ENCODE measurements around the gene ABCC4. TPM values are rescaled to one million over a fixed set of nuclear protein-coding genes. Genes with fewer than 3 reads are reported as not detected.

Gene ABCC4
- total and polyA plus RNA-seq, 2 of the 13 experiments (the other 11 are each of a cell fraction or from before 2014, with no cell fraction given): 4.2 to 11.3 TPM

DNA sequence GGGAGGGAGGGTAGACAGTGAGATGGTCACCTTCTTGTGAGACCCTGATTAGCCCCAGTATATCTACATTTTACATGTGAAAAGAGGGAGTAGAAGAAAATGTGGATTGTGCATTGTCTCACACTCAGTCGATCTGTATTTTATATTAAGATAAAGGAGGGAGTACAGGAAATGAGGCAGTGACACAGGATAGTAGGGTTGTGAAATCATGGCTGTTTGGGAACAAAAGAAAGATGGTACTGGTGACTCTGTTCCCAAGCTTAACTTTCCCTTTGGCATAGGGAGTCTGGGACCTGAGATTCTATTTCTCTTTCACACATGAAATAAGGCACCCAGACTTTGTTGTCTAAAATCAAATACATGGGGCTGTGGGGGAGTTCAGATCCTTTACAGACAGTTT is 194.7 kb downstream of the ABCC4 start (continued):
- no peak for TF ChIP-seq SIN3A (IDR thresholded peaks at IDR 0.05; ENCODE audit: borderline replicate concordance, low read depth, low read length)
- TF ChIP-seq ZNF556 (CRISPR knock-in tag; IDR thresholded peaks at IDR 0.05; ENCODE audit: borderline replicate concordance): no peak
- TF ChIP-seq KMT2B (CRISPR knock-in tag; IDR thresholded peaks at IDR 0.05): no peak
- no peak for TF ChIP-seq ZNF317 (CRISPR knock-in tag; IDR thresholded peaks at IDR 0.05)
- TF ChIP-seq, protein P1, sequence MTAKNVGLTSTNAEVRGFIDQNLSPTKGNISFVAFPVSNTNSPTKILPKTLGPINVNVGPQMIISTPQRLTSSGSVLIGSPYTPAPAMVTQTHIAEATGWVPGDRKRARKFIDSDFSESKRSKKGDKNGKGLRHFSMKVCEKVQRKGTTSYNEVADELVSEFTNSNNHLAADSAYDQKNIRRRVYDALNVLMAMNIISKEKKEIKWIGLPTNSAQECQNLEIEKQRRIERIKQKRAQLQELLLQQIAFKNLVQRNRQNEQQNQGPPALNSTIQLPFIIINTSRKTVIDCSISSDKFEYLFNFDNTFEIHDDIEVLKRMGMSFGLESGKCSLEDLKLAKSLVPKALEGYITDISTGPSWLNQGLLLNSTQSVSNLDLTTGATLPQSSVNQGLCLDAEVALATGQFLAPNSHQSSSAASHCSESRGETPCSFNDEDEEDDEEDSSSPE (CRISPR knock-in tag; IDR thresholded peaks at IDR 0.05): no peak
- no peak for TF ChIP-seq ZNF367 (CRISPR knock-in tag; IDR thresholded peaks at IDR 0.05; ENCODE audit: borderline replicate concordance)

DNA sequence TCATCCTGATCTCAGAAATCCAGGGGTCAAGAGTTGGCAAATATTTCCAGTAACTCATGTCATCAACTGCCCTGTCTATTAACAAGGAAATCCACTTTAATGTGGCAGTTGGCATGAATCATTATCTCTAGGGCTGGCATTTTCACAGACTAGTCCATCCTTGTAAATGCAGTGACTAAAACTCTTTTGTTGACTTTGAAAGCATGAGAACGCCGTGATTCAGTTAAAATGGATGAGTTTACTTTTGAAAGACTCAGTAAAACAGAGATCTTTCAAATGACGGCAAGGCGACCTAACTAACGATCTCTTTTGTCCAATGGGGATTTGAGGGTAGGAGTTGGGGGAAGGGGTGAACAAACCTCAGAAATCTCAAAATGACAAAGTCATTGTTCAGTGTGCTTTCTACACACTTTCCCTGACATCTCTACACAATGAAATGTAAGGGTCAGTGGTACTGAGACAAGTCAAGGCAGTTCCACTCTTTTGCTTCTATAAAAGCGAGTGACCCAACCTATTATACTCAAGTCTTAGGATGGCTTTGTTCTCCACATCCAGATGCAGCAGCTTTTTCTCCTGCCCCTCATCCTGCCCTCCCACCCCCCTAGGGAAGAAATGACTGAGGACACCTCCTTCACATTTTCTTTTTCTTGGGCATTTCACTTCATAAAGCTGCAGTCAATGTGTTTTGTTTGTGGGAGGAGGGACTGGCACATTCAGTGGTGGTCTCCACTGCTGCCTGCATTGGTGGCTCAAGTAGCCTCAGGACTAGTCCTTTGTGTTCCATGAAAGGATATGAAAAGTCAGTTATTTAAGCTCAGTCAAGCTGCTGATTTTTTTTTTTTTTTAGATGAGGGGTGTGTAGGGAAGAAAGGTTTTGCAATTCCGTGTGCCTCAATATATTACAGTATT is 200.5 kb downstream of the ABCC4 start:
- H3K27ac ChIP-seq (ENCODE audit: extremely low read length, insufficient read depth, low read length): no peak overlapping the region
- H3K4me1 ChIP-seq (ENCODE audit: insufficient read depth, low read length): no peaks in the 10 kb centered on the region
- no peaks in the 10 kb centered on the region for H3K27me3 ChIP-seq (ENCODE audit: control insufficient read depth in 1 of 2, insufficient read depth in 2 of 2, low read length in 2 of 2)
- CTCF ChIA-PET (ENCODE audit: low intra/inter-chr PET ratio, low total read pairs): no interaction called here
- intact Hi-C loops (cut with micrococcal nuclease; ENCODE audit: unreplicated experiment): no loop called here
- no peak overlapping the region for H3K4me2 ChIP-seq (ENCODE audit: low read depth, low read length)
- ATAC-seq: no peak
- BruUV-seq (replicated peaks): no TSS peak
- WGBS (ENCODE audit: low lambda C conversion rate): 81% methylated on average over 7 of the region's 7 CpGs
- no peaks in the 10 kb centered on the region for H3K36me3 ChIP-seq (replicated peaks in 1 of 2; ENCODE audit: control insufficient read depth in 1 of 2, insufficient read depth in 2 of 2, low read length in 2 of 2)
- no peak for FAIRE-seq
- H3K79me2 ChIP-seq (ENCODE audit: insufficient read depth, low read length): no peaks in the 10 kb centered on the region
- no peak overlapping the region for H3K9ac ChIP-seq (ENCODE audit: insufficient read depth, low read depth, low read length)
- DNase-seq (ENCODE audit: low spot score): peak; percentile 41
- TF ChIP-seq, protein P2, sequence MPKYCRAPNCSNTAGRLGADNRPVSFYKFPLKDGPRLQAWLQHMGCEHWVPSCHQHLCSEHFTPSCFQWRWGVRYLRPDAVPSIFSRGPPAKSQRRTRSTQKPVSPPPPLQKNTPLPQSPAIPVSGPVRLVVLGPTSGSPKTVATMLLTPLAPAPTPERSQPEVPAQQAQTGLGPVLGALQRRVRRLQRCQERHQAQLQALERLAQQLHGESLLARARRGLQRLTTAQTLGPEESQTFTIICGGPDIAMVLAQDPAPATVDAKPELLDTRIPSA (CRISPR knock-in tag; IDR thresholded peaks at IDR 0.05; ENCODE audit: borderline replicate concordance): no peak
- 0 out of 4 replicates have a peak, but pooled peaks of 1 of the 2 experiments have one; percentile 11 for TF ChIP-seq EP300 (IDR thresholded peaks at IDR 0.05; ENCODE audit: low read depth in 2 of 2, low read length in 2 of 2)
- no peak for TF ChIP-seq EP300 (CRISPR knock-in tag; IDR thresholded peaks at IDR 0.05; ENCODE audit: borderline replicate concordance)
- no peaks in the 10 kb centered on the region for H3K9me3 ChIP-seq (ENCODE audit: low read length)
- no peak overlapping the region for H3K4me3 ChIP-seq (replicated peaks in 1 of 3; ENCODE audit: insufficient read depth in 1 of 3, low read depth in 2 of 3, low read length in 3 of 3)
- H4K20me1 ChIP-seq (ENCODE audit: insufficient read depth, low read length): no peaks in the 10 kb centered on the region
- no peak overlapping the region for H2AFZ ChIP-seq (ENCODE audit: low read length)
- POLR2A ChIA-PET: no interaction called here
- in situ Hi-C loops (cut with HindIII; ENCODE audit: extremely low pct_ligation_motif_present, low pct_unique_long_range_greater_than_20kb): no loop called here

Data from HepG2 (cell line).